Measurements from ENCODE around the gene EXD1.
"Not testable (repeated sequence)": the region's sequence is repeated elsewhere in the genome, so short reads cannot be mapped to it uniquely, and the experiment has no call there.

GRCh38 chr15:41139112-41139511, 91.4 kb downstream of the EXD1 start:
- TF ChIP-seq, protein P1, sequence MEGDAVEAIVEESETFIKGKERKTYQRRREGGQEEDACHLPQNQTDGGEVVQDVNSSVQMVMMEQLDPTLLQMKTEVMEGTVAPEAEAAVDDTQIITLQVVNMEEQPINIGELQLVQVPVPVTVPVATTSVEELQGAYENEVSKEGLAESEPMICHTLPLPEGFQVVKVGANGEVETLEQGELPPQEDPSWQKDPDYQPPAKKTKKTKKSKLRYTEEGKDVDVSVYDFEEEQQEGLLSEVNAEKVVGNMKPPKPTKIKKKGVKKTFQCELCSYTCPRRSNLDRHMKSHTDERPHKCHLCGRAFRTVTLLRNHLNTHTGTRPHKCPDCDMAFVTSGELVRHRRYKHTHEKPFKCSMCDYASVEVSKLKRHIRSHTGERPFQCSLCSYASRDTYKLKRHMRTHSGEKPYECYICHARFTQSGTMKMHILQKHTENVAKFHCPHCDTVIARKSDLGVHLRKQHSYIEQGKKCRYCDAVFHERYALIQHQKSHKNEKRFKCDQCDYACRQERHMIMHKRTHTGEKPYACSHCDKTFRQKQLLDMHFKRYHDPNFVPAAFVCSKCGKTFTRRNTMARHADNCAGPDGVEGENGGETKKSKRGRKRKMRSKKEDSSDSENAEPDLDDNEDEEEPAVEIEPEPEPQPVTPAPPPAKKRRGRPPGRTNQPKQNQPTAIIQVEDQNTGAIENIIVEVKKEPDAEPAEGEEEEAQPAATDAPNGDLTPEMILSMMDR (IDR thresholded peaks at IDR 0.05): not testable (repeated sequence)
- not testable (repeated sequence) for TF ChIP-seq POLR2A (IDR thresholded peaks at IDR 0.05)

All from Peyer's patch (tissue), 4 donors.